SKM-1 treated with dmso at 0.1 percent for 144 hours (cell line): ENCODE data around the gene SETDB1.
"Not testable (repeated sequence)": the region's sequence is repeated elsewhere in the genome, so short reads cannot be mapped to it uniquely, and the experiment has no call there.

Source experiments
- DNase-seq: peaks from one replicate; lab custom pipeline; 2025; ENCODE audit not compliant: unreplicated experiment; lab: John Stamatoyannopoulos, UW

SETDB1 gene

GRCh38 chr1:150926097-150926741 is at the start of gene SETDB1:
SETDB1 (plus strand) TSS chr1:150926363; CDS start chr1:150927715, 1,352 bp downstream.
- peak; percentile 100 for DNase-seq

DNA sequence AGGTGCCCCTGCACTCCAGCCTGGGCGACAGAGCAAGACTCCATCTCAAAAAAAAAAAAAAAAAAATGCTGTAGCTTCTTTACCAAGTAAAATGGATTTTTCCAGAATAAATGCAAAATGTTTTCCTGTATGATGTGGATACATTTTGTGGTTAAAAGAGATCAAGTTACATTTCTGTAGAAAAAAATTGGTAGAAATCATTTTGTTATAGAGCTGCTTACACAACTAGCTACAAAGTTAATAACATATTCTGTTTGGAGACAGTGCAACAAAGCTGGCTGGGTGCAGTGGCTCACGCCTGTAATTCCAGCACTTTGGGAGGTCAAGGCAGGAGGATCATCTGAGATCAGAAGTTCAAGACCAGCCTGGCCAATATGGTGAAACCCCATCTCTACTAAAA is 47.2 kb upstream of the SETDB1 start:
- DNase-seq = not testable (repeated sequence)

DNA sequence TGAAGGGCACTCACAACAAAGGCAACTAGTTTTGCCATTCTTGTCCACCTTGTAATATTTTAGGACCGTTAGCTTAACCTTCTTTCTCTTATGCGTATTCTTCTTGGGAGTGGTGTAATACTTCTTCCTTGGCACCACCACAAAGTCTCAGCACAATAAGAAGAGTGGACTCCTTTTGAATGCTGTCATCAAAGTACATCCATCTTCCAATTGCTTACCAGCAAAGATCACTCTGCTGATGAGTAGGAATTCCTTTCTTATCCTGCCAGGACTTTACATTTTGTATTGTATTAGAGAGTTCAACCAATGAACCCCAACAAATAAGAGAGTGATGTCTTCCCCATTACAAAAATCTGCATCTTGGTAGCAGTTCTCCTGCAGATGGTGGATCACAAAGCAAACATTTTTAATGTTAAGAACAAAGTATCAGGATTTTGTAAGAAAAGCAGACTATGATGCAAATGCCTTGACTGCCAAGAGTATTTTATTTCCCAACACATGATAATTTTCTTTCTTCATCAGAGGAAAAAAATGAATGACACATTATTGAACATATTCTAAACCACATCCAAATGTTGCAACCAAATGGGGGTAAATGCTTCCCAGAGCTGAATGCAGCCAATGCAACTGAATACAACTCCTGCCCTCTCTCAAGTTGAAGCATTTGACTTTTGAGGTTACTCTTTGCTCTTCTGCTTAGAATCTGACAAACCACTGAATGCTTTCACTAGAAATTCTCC is 44.7 kb upstream of the SETDB1 start:
- DNase-seq = peak; percentile 84

GRCh38 chr1:150883121-150883520 is 43.0 kb upstream of the SETDB1 start:
- not testable (repeated sequence) for DNase-seq

DNA sequence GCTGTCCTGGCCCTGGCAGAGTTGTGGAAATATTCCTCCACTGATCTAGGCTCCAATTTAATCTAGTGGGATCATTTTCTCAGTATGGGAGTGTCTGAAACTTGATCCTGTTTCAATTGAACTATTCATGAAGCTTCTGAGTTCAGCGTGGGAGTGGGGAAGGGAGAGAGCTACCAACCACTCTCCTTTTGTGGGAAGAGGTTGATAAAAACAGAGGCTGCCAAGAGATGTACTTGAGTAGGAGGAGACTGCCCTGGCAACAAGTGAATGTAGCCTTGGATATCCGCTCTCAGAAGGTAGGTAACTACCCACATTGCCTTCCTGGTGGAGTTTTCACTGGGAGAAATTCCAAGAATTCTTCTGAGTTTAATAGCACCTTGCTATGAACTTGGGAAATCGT is 39.1 kb upstream of the SETDB1 start, which contains the start of gene CTXND2:
Gene CTXND2 (plus strand): TSS at position 119 of the 400 bp plus-strand sequence. CDS start 25,179 bp downstream, outside the sequence.
- no peak for DNase-seq

- no peak for DNase-seq
Observed at GRCh38 chr1:150888727-150889126, 37.4 kb upstream of the SETDB1 start.

DNA sequence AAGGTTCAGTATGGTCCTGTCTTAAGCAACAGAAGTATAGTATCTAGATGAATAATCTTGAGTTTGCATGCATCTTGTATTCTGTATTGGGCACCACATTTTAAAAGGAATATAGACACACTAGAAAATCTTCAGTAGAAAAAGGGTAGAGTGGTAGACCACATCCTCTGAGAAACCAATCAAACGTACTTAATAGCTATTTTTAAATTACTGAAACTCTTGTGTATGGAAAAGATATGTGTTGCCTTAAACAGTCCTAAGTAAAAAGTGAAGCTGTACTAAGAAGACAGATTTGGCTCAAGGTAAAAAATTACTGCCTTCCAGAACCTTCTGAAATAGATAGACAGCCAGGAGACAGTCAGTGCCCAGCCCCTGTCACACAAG is 36.1 kb upstream of the SETDB1 start:
- DNase-seq = no peak

DNA sequence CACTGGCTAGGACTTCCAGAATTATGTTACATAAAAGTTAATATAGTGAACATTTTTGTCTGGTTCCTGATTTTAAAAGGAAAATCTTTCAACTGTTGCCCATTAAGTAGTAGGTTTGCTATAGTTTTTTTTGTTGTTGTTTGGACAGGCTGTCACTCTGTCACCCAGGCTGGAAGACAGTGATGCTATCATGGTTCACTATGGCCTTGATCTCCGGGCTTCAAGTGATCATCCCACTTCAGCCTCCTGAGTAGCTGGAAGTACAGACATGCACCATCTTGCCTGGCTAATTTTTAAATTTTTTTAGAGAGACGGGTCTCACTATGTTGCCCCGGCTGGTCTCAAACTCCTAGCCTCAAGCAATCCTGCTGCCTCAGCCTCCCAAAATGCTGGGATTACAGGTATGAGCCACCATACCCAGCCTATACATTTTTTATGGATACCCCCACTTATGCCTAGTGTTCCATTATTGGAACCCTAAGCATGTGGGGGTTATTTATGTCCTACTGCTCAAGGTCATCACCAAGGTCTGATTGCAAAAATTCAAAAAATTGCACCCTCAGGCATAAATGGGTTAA is 32.7 kb upstream of the SETDB1 start:
- DNase-seq = no peak

DNA sequence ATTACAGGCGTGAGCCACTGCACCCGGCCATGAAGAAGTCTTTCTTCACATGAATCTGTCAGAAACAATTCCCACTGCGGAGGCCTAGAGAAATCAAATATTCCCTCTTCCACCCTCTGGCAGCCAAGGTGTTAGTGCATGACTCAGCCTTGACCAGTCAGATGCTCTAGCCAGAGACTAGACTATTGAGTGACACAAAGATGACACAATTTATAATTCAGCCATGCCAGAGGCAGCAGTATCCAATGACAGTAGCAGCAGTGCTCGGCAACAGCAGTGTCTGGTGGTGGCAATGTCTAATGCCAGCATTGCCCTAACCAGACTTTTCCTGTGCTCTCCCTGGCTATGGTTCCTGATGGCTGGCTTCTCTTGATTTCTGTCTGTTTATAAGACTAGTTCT is 30.5 kb upstream of the SETDB1 start:
- no peak for DNase-seq

DNA sequence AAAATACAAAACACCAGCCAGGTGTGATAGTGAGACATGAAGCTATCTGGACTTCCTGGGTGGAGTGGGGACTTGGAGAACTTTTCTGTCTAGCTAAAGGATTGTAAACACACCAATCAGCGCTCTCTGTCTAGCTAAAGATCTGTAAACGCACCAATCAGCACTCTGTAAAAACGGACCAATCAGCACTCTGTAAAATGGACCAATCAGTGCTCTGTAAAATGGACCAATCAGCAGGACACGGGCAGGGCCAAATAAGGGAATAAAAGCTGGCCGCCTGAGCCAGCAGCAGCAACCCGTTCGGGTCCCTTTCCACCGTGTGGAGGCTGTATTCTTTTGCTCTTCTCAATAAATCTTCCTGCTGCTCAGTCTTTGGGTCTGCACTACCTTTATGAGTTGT is 26.4 kb upstream of the SETDB1 start:
- DNase-seq = not testable (repeated sequence)

DNA sequence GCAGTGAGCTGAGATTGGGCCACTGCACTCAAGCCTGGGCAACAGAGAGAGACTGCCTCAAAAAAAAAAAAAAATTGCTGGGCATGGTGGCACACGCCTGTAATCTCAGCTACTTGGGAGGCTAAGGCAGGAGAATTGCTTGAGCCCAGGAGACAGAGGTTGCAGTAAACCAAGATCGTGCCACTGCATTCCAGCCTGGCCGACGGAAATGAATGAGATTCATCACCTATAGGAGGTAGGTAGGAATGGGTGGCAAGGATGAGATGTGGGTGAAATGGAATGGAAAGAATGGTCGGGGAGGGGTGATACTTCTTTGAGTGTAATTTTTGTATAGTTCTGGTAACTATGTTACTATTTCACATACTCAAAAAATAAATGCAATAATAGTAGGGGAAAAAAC is 23.8 kb upstream of the SETDB1 start:
- no peak for DNase-seq

DNA sequence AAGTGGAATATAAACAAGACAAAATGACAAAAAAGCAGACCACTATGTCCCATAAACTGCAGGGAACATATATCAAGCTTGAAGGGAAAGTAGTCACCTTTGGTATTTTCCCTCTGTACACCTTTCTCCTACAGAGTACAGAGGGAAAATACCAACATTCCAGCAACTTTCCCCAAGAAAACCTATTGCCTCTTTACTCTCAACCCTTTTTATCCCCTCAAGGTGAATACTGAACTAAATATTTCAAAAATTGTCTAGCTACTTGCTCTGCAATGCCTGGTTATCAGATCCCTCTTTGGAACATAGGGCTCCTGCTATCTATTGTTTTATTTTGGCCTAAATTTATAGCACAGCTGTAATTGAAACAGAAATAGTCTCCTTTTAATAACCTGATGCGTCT is 23.4 kb upstream of the SETDB1 start:
- DNase-seq = no peak

- no peak for DNase-seq
Observed at GRCh38 chr1:150905301-150905700, 20.9 kb upstream of the SETDB1 start.

DNA sequence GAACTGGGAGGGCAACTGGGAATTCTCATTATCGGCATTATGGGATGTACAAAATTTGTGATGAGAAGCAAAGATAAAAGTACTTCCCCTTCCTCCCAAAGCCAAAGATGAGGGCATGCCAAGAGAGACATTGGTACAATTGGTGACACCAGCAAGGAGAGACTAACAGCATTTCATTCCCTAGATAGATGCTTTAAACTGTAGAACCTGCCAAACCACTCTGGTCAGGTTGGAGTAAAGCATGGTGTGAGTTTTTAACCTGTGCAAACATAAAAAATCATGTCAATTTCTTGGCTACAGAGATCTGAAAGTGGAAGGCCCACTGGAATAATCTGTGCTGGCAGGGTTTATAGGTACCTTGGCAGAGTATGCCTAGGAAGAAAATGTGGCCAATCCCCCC is 19.8 kb upstream of the SETDB1 start:
- no peak for DNase-seq

- no peak for DNase-seq
Observed at GRCh38 chr1:150906813-150907212, 19.4 kb upstream of the SETDB1 start.

- DNase-seq = no peak
Observed at GRCh38 chr1:150909585-150910180, 16.5 kb upstream of the SETDB1 start.

DNA sequence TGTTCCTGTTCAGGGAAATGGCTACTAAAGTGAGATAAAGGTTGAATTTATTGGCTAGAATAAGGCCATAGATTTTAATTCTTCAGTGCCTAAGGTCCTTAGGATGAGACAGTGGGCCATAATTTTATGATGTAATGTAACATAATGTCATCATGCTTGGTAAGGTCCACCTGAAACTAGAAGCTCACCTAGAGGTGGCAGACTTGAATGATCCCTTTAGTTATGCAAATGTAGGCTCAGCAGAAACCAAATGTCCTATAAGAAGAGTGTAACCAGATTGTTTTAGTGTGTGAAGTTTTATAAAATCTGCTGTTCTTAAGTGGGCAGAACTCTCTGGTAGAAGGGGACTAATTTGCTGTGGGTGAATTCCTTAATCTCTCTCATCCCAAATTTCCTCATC is 13.5 kb upstream of the SETDB1 start:
- no peak for DNase-seq

DNA sequence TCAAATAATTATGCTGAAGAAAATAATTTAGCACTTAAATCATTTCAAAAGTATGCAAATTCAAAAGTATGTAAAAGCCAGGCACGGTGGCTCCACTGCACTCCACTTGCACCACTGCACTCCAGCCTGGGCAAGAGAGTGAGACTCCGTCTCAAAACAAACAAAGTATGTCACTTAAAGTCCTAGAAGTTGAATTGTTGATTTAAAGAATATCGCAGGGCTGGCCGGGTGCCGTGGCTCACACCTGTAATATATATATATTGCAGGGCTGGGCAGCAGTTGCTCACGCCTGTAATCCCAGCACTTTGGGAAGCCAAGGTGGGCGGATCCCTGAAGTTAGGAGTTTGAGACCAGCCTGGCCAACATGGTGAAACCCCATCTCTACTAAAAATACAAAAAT is 8.8 kb upstream of the SETDB1 start:
- DNase-seq = no peak

- DNase-seq = peak; percentile 87
Observed at GRCh38 chr1:150922519-150922975, 3.6 kb upstream of the SETDB1 start.

DNA sequence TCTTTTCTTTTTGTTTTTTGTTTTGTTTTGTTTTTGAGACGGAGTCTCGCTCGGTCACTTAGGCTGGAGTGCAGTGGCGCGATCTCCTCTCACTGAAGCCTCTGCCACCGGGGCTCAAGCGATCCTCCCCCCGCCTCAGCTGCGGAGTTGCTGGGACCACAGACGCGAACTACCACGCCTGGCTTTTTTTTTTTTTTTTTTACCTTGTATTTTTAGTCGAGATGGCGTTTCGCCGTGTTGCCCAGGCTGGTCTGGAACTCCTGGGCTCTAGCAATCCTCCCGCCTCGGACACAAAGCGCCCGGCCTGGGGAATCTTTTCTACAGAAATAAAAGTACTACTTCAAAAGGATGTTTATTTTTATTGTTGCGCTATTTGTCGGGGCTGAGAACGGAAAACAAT is 1.1 kb upstream of the SETDB1 start:
- no peak for DNase-seq

DNA sequence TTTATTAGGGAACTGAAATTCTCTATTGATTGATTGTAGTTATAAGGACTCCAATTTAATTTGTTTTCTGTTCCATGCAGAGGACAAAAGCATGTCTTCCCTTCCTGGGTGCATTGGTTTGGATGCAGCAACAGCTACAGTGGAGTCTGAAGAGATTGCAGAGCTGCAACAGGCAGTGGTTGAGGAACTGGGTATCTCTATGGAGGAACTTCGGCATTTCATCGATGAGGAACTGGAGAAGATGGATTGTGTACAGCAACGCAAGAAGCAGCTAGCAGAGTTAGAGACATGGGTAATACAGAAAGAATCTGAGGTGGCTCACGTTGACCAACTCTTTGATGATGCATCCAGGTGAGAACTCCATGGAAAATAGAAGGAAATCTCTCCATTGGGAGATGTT is 1.5 kb downstream of the SETDB1 start:
- DNase-seq = no peak

DNA sequence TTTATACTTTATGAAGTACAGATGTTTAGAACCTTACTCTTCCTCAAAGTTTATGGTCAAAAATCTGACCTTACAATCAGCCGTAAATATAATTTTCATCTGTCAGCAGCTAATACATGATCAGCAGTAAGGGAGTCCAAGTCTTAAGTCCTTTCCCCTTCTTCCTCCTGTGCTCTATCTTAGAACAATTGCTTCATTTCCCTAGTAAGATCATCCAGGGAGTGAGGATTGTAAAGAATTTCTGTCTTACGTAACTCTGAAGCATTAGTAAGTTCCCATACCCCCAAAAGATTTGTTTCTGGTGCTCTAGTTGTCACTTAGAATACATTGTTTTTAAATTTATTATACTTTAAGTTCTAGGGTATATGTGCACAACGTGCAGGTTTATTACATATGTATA is 2.1 kb downstream of the SETDB1 start:
- no peak for DNase-seq
